ENCODE measurements around the gene ITGA2.

ITGA2 gene

DNA sequence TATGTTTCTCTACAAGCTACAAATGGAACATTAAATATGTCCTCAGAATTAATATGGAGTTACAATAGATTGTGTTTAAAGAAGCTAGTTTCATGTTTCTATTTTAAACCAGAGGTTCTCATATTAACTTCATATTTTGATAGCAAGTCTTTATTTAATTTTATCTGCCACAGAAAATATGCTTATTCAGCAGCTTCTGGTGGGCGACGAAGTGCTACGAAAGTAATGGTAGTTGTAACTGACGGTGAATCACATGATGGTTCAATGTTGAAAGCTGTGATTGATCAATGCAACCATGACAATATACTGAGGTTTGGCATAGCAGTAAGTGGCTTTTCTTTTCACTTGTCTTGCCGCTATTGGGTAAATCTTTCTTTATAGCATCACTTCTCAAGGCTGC lies 66.2 kb downstream of the ITGA2 start:
- no peak for DNase-seq (ENCODE audit: low read depth)

DNA sequence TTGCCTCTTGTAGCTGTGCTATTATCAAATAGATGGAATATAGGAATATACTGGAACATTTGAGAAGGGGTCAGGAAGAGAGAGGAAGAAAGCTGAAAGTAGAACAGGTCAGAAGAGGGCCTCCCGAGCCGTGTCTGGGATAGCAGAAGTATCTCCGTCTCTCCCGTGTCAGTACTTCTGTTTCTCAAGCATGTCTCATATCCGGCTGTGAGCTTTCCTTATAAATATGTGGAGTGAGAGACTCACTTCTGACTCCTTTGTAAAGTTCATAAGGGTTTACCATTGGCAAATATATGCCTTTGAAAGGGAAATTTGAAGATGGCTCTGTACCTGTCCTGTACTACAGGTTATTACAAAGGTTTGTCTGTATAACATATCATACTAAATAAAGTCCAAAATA lies 70.1 kb downstream of the ITGA2 start:
- DNase-seq (ENCODE audit: low read depth), result peak; percentile 56

DNA sequence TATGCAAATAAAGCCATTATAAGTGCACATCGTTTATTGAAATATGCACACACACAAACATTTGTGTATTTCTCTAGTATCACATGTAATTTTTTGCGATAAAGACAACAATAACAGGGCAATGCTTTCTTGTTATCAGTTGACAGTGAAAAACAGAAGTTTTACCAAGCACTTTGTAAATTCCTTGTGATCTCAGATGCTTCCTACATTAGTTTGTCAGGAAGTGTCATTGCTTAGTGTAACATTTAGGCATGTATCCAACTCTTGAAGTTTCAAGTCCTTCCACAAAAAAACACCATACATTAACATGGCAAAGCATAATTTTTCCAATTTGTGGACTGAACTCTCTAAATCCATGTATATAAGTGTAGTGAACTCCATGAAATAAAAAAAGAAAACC lies 74.0 kb downstream of the ITGA2 start:
- peak; percentile 67 for DNase-seq (ENCODE audit: low read depth)

DNA sequence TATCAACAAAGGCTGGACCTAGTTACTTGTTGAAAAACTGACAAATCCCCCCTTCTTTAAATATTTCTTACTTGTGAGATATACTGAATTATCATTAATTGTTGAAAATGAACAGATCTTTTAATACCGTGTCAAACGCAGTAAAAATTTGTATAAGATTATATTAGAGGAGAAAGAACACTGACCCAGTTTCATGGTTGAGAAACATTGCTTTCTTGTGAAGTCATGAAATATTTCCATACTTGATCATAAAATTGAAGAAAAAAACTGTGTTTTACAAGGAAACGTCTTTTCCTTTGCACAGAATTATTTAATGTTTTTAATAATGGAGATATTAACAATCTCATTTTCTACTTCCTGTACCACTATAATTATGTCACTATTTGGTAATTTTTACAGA lies 74.6 kb downstream of the ITGA2 start:
- DNase-seq (ENCODE audit: low read depth), result peak; percentile 22

DNA sequence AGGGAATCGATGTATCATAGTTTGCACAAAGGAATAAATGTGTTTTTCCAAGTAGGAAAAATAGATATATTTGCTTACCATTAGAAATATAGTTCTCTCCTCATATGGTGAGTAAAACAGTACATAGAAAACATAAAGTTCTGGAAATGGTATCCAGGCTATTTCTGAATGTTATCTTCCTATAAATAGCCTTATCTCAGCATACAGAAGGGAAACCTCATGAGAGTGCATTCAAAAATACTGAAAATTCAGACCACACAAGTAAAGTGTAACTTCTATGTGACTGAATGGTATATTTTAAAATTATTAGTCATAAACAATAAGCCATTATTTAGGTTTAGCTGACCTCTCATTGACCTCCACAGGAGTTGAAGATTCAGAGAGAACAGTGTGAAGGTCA lies 76.9 kb downstream of the ITGA2 start:
- DNase-seq (ENCODE audit: low read depth), result no peak

DNA sequence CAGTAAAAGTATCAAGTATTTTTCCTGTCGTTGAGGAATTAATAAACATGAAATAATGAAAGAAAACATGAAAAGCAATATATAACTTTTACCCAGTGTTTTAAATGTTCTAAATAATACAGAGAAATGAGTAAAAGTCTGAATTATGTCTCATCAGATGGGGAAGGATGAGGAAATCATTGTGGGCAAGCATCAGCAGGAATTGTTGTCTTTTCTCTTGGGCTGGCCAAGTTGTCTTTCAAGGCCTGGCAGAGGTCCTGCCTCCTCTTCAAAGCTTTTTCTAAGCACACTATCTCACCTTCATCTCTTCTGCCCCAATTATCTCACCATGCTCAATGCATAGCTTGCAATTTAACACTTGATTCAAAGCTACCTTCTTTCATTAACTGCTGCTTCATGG lies 78.5 kb downstream of the ITGA2 start:
- peak; percentile 30 for DNase-seq (ENCODE audit: low read depth)

DNA sequence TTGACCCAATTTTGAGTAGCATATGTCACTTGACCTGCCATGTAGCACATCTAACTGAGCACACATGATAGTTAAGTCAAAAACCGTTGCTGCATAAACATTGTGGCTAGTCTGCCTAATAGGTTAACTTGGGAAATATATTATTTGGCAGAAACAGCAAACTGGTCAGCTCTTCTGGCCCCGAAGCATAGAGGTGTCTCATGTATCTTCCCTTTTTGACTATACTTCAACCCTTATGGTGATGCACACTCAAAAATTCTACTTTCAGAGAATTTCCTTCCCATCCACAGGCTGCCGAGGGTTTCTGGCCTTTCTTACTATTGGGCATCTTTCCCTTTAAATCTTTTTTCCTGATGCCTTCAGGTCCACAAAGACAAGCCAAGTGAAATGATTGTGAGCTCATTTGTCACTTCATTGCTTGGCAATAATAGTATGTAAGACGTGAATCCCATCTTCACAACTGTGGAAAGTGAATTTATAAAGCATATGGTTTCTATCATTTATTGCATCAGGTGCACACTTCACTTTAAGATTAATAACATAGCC lies 79.2 kb downstream of the ITGA2 start:
- DNase-seq (ENCODE audit: low read depth), result no peak

DNA sequence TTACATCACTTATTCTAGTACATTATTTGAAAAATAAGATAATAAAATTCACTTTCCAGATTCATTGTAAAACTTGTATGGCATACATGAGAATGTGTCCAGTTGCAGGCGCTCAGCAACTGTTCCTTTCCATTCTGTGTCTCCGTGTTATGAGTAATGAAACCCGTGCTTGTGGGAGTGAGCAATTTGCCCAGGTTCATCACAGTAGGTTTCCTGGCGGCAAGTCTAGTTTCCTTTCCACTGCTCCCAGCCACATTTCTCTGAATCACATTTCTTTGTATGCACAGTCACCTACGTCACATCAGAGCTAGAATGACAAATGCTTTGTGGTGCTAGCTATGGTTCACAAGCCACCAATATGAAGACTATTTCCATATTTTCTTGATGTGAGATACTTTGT lies 80.5 kb downstream of the ITGA2 start:
- peak; percentile 96 for DNase-seq (ENCODE audit: low read depth)

DNA sequence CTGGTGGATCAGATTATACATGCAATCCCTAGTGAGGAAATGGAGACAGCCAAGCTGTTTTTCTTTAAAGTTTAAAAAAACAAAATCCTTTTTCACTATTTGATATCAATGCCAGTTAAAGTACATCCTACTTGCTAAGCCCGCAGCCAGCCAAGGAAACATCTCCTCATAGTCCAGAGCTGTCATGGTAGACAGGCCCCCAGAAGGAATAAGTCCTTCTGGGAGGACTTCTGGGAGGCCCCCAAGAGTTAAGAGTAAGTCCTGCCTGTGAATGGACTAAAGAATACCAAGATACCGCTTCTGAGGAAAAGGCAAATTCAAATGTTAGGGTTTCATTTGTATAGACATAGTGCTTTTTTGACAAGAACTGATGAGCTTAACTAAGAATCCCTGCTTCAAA lies 82.1 kb downstream of the ITGA2 start:
- DNase-seq (ENCODE audit: low read depth), result no peak

DNA sequence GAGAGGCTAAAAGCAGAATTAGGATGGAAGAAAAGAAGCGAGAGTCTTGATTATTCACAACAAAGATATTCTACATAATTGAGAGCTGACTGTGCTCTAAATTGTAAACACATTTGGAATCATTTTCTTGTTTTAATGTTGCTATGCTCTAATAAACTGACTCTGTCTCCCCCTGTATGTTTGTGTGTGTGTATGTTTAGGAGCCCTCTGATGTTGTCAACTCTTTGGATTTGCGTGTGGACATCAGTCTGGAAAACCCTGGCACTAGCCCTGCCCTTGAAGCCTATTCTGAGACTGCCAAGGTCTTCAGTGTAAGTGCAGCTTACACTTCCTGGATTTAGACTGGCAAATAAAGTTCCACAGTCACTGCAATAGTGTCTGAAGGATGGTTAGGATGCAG lies 82.6 kb downstream of the ITGA2 start:
- DNase-seq (ENCODE audit: low read depth), result peak; percentile 62

DNA sequence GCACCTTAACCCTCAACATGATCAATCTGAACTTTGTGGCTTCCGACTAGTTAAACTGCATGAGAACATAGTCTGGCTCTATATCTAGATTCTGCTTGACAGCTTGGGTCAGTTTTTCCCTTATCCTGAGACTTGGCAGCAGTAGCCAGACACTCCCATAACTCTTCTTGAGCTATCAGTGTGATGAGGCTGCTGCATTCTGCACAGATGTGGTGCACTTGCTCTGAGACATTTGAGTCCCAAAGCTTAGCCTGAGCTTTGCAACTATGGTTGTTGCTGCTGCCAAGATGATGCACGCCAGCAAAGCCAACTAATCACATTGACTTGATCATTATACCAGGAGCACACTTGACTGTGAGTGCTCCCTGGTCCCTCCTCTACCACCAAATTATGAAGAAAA lies 84.2 kb downstream of the ITGA2 start:
- DNase-seq (ENCODE audit: low read depth), result no peak

DNA sequence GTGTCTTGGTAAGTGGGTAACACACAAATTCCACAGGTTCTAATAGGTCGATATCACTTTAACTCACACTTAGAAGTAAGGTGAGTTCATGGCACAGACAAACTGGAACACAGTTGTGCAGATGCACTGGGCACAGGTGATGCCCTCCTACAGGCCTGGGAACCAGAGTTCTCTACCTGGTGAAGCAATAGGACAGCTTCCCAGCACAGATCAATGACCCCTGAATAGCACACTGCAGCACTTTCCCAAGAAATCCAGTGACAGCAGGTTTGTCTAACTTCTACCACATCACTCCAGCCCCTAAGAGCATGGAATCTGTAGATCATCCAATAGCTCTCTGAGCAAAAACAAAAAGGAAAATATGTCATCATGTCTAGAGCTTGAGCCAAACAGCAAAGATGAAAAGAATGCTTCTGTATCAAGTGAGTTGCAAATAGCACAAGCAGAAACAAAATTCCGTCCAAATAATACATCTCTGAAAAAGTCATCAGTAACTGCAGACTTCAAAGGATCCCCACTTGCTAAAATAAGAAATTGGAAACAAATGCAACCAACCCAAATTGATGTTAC lies 86.9 kb downstream of the ITGA2 start:
- DNase-seq (ENCODE audit: low read depth), result no peak

DNA sequence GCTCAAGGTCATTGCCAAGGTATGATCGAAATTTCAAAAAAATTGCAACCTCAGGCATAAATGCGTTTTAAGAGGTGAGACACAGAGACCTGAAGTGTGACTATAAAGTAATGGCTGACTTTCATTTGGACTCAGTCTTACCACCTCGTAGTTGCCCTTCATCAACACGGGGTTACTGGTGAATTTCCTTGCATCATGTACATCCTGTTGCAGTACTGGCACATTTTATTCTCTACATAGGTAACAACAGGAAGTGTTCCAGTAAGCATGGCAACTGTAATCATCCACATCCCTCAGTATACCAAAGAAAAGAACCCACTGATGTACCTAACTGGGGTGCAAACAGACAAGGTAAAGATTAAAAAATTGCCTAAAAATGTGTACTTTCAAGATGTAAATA lies 91.1 kb downstream of the ITGA2 start:
- DNase-seq (ENCODE audit: low read depth), result no peak

DNA sequence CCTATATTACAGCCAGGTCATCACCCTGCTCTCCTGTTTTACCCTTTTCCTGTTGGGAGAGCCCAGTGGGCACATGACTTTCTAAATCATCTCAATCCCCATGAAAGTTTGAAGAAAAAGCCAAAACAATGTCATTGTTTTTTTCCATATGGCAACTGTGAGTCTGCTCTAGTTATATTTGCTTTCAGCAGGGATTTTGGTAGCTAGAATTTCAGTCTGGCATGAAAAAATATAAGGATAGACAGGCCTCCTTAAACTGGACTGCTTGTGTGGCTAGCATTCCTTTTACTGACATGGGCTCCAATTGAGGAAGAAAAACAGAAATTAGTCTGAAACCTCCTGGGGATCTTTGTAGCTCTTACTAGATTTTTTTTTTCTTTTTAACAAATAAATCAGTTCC lies 94.8 kb downstream of the ITGA2 start:
- DNase-seq (ENCODE audit: low read depth), result no peak

DNA sequence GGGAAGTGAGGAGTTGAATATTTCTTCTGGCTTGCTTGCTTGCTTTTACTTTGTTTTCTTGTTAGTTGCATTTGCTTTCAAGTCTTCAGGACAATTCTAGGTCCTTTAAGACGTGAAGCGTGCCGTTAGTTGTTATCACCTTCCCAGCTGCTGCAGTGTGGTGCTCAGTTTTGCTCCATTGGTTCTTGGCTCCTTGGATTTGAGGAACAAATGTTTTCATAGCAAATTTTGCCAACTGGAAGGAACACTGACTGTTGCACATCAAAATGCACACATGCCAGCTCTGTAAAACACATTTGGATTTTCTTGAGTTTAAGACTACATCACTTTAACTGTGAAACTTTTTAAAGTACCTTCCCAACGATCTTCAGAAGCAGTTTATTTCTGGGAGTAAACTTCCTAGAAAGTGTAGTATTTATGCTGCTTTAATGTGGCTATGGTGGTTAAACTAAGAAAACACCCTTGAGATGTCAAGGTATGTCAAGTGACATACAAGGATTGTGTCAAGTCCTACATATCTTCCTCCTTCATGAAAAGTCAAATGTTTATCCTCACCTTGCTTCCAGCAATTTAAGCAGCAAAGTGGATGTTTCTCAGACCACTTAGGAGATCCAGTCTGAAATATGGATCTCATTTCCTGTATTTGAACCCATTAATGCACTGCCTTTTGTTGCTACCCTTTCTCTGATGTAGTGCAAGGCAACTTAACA lies 95.5 kb downstream of the ITGA2 start:
- no peak for DNase-seq (ENCODE audit: low read depth)

DNA sequence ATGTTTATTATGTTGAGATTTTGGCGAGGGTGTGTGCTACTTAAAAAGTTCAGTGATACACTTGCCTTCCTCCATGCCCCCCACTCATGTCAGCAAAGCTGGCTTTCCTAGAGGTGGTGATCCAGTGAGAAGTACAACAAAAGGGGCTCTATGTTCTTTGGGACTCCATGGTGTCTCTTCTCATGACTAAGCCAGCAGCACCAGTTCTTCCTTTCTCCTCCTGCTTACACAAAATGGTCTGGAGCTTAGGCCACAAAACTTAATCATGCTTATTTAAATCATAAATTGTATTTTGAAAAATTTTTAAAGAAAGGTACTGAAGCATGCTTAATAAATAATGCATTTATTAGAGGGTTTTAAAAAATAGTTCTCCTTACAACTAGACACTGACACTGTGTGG lies 98.0 kb downstream of the ITGA2 start:
- DNase-seq (ENCODE audit: low read depth), result no peak

DNA sequence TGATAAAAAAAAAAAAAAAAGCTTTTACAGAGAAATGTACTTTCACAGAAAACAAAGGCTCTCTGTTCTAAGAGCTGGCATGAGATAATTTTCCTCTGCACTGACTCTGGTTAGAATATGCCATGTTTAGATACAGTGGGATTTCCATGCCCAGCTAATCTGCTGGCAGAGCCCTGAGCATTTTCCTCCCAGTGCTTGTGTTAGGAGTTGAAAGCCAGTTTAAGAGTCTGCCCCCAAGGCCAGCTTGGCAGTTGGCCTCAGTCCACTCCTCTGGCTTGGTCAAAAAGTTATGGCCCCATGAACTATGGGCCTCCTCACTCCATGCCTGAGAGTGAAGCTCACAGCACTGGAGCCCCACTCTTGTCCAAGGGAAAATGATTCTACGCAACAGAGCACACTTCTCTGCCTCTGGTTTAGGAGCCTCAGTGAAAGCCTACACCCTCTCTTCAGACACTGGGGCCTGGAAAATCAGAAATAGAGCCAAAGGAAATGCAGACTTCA lies 98.5 kb downstream of the ITGA2 start:
- no peak for DNase-seq (ENCODE audit: low read depth)

DNA sequence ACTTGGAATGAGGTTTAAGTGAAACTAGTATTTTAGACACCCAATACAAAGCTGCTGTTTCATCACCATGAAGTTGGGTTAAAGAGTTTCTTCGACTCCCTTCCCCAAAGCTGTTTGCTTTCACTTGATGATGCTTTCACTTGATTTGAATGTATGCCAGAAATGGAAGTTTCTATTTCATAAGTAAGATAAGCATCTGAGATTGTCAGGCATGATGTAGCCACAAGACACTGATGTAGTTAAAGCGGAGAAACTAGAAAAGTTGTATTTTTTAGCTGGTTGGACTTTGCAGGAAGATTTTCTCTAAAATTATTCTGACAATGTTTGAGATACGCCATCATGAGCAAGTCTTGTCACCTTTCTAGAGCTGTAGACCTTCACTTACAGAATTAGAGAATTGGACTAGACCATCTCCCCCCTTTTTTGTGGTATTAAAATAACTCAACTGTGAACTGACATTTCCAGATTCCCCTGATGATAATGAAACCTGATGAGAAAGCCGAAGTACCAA lies 100.4 kb downstream of the ITGA2 start:
- DNase-seq (ENCODE audit: low read depth), result peak; percentile 32

DNA sequence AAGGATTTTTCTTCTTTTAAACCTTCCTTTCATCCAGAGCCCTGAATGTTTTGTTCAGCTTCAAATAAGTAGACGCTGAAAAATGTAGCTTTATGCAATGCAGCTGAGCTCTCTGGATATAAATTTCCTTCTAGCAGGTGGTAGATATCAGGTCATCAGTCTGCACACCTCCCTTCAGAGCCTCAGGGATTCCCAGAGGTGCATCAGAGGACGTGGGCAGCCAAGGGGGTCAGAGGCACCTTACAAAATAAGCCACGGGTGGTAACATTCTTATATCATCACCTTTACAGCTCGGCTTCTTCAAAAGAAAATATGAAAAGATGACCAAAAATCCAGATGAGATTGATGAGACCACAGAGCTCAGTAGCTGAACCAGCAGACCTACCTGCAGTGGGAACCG lies 101.1 kb downstream of the ITGA2 start:
- DNase-seq (ENCODE audit: low read depth), result no peak

DNA sequence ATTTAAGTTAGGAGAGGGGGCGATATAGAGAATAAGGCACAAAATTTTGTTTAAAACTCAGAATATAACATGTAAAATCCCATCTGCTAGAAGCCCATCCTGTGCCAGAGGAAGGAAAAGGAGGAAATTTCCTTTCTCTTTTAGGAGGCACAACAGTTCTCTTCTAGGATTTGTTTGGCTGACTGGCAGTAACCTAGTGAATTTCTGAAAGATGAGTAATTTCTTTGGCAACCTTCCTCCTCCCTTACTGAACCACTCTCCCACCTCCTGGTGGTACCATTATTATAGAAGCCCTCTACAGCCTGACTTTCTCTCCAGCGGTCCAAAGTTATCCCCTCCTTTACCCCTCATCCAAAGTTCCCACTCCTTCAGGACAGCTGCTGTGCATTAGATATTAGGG lies 102.1 kb downstream of the ITGA2 start:
- DNase-seq (ENCODE audit: low read depth), result peak; percentile 86

DNA sequence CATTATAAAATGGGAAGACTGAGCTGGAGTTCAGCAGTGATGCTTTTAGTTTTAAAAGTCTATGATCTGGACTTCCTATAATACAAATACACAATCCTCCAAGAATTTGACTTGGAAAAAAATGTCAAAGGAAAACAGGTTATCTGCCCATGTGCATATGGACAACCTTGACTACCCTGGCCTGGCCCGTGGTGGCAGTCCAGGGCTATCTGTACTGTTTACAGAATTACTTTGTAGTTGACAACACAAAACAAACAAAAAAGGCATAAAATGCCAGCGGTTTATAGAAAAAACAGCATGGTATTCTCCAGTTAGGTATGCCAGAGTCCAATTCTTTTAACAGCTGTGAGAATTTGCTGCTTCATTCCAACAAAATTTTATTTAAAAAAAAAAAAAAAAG lies 103.1 kb downstream of the ITGA2 start:
- no peak for DNase-seq (ENCODE audit: low read depth)

DNA sequence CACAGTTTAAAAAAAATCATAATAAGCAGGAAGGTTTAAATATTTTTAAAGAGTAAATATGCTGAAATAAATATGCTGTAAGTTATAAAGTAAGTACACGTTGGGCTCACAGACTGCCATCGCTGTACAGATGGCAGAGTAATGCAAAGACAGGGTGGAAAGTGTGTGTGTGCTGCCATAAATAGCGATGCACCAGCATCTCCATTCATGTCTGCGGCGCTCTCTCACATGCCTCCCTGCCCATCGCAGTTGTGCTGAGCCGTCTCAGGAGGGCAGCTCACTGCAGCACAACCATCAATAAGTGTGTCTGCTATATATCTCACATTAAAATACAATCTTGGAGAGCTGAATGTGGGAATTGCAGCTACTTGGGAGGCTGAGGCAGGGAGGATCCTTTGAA lies 106.1 kb downstream of the ITGA2 start:
- DNase-seq (ENCODE audit: low read depth), result no peak

DNA sequence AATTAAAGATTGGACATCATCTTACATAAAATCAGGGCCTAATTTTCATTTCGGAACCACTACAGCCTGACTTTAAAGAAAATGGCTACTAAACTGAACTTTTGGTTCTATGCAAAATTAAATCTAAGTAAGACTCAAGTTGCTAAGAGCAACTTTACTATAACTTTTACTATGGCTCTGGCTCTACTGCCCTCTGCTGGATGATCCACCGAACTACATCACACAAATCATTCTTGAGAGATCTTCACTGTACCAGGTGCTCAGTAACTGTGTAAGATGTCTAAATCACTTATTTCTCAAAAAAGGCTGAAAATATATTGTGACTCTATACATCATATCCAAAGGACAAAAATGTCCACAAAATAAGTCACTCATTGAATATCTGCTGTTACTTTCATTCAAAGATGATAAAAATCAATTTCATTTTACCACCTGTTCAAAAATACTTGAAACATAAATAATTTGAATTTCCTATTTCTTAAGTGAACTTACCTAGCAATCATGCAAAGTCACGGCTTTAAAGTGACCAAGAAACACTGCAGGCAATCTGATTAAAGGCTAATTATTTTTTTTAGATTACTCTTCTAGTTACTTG lies 106.9 kb downstream of the ITGA2 start:
- DNase-seq (ENCODE audit: low read depth), result peak; percentile 67

Data from ELR (cell line).